ENCODE data around the gene TCEAL3. TPM values are rescaled to one million over a fixed set of nuclear protein-coding genes. Genes with fewer than 3 reads are reported as not detected.

Gene TCEAL3
- total and polyA plus RNA-seq, 7 experiments from 2014 or later = 0.60 to 6.1 (median 4.6) TPM

DNA sequence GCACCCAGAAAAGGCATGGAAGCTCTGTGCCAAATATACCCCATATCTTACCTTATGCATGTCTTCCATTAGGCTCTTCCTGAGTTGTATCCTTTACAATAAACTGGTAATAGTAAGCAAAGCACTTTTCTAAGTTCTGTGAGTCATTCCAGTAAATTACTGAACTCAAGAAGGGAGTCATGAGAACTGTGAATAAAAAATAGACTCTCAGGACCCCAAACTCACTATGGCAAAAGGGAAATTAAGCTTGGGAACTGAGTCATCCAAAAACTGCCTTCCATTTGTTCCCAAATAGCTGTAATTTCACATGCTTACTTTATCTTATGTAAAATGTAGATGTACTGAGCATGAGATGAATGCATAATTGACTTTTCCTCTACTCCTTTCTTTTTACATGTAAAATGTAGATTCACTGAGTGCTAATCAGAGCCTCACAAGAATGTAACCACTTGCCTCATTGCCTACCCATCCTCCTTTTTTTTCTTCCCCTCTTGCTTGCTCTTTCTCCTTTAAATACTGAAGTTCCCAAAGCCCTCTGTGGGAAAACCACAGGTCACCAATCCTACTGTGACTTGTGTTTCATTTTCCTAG lies 8.1 kb downstream of the TCEAL3 start:
- H3K4me1 Mint-ChIP-seq = no peaks in the 10 kb centered on the region
- intact Hi-C loops (cut with micrococcal nuclease) = no loop called here
- H3K27me3 Mint-ChIP-seq = no peaks in the 10 kb centered on the region
- no peak for ATAC-seq
- no peak overlapping the region for H3K27ac Mint-ChIP-seq
- Histone ChIP-seq H3K4me1 (ENCODE audit: control insufficient read depth in 2 of 2, insufficient read depth in 2 of 2, low read length in 2 of 2) (no peaks in the 10 kb centered on the region), H3K9me3 (ENCODE audit: control insufficient read depth in 2 of 3, low read length in 3 of 3) (no peaks in the 10 kb centered on the region), H3K27ac (ENCODE audit: low read depth, low read length) (no peak overlapping the region), H3K4me3 (ENCODE audit: low read length) (no peak overlapping the region), H3K36me3 (ENCODE audit: control insufficient read depth in 2 of 3, insufficient read depth in 3 of 3, low read length in 3 of 3) (no peaks in the 10 kb centered on the region), H3K27me3 (ENCODE audit: control insufficient read depth in 2 of 2, insufficient read depth in 2 of 2, low read length in 2 of 2) (no peaks in the 10 kb centered on the region)
- CTCF ChIA-PET = no interaction called here
- POLR2A ChIA-PET = no interaction called here
- no peak for DNase-seq
- H3K4me3 Mint-ChIP-seq = no peak overlapping the region
- peaks cover 0 to 2% (median 0%) of the 10 kb centered on the region in 11 donors for H3K9me3 Mint-ChIP-seq
- peaks cover 0 to 7% (median 0%) of the 10 kb centered on the region in 5 donors for H3K36me3 Mint-ChIP-seq

DNA sequence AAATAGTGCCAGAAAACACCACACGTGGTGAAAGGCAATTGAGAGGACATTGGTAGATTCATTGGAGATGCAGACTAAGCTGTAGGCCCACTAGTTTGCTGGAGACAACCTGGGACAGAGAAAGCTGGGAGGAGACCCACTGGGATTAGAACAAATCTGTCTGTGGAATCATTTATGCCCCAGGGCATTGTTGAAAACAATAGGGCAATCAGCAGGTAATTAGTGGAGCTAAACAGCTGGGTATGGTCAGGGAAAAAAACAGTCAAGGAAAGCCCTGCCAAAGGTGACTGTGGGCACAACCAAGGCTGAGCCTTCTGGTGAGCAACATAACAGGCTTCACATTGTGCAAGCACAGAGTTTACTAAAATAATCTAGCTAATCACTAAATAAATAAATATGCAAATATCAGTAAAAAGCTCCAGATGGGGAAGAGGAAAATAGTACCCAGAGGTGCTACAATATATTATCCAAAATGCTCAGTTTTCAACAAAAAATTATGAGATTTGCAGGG lies 9.0 kb downstream of the TCEAL3 start:
- peaks cover 0 to 2% (median 0%) of the 10 kb centered on the region in 11 donors for H3K9me3 Mint-ChIP-seq
- no peaks in the 10 kb centered on the region for H3K9me3 ChIP-seq (ENCODE audit: control insufficient read depth in 2 of 3, low read length in 3 of 3)
- H3K36me3 ChIP-seq (ENCODE audit: control insufficient read depth in 2 of 3, insufficient read depth in 3 of 3, low read length in 3 of 3) = no peaks in the 10 kb centered on the region
- DNase-seq (no peak), ATAC-seq (no peak)
- no peaks in the 10 kb centered on the region for H3K4me1 Mint-ChIP-seq
- H3K27me3 Mint-ChIP-seq = no peaks in the 10 kb centered on the region
- ChIA-PET POLR2A (no interaction called here), CTCF (no interaction called here)
- H3K4me3 Mint-ChIP-seq = no peak overlapping the region
- H3K27ac ChIP-seq (ENCODE audit: low read depth, low read length) = no peak overlapping the region
- H3K27me3 ChIP-seq (ENCODE audit: control insufficient read depth in 2 of 2, insufficient read depth in 2 of 2, low read length in 2 of 2) = no peaks in the 10 kb centered on the region
- no peaks in the 10 kb centered on the region for H3K4me1 ChIP-seq (ENCODE audit: control insufficient read depth in 2 of 2, insufficient read depth in 2 of 2, low read length in 2 of 2)
- no peak overlapping the region for H3K27ac Mint-ChIP-seq
- H3K36me3 Mint-ChIP-seq = peaks cover 0 to 7% (median 0%) of the 10 kb centered on the region in 5 donors
- intact Hi-C loops (cut with micrococcal nuclease) = no loop called here
- no peak overlapping the region for H3K4me3 ChIP-seq (ENCODE audit: low read length)

DNA sequence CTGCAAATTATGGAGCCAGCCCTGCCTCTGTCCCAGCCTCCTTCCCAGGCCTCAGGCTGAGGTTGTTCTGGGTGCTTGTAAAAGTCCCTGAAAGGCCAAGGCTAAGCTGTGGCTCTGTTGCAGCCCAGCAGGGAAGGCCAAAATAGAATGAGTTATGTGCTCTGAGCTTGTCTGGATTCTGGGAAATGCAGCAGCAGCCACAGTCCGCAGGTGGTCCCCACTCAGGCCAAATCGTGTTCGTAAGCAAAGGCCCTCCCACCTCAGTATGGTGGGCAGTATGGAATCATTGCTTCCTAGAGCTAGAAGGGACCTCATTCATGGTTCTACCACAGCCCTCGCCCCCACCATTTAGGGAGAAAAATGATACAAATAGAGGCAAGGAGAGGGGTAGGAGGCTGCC lies 16.3 kb downstream of the TCEAL3 start:
- Histone ChIP-seq H3K27me3 (ENCODE audit: control insufficient read depth in 2 of 2, insufficient read depth in 2 of 2, low read length in 2 of 2) (no peaks in the 10 kb centered on the region), H3K4me3 (ENCODE audit: low read length) (no peak overlapping the region), H3K36me3 (ENCODE audit: control insufficient read depth in 2 of 3, insufficient read depth in 3 of 3, low read length in 3 of 3) (no peaks in the 10 kb centered on the region), H3K4me1 (ENCODE audit: control insufficient read depth in 2 of 2, insufficient read depth in 2 of 2, low read length in 2 of 2) (no peaks in the 10 kb centered on the region), H3K27ac (ENCODE audit: low read depth, low read length) (no peak overlapping the region), H3K9me3 (ENCODE audit: control insufficient read depth in 2 of 3, low read length in 3 of 3) (no peaks in the 10 kb centered on the region)
- H3K4me3 Mint-ChIP-seq = no peak overlapping the region
- ATAC-seq (no peak), DNase-seq (no peak)
- H3K36me3 Mint-ChIP-seq = no peaks in the 10 kb centered on the region
- no peak overlapping the region for H3K27ac Mint-ChIP-seq
- peaks cover 4 to 11% (median 6%) of the 10 kb centered on the region in 7 donors for H3K4me1 Mint-ChIP-seq
- ChIA-PET CTCF (no interaction called here), POLR2A (no interaction called here)
- intact Hi-C loops (cut with micrococcal nuclease) = loop anchor here in 1 of 2 donors (10.0 kb wide), 1 partner anchor 89 kb away; no protein-coding TSS in a partner anchor
- H3K27me3 Mint-ChIP-seq = no peaks in the 10 kb centered on the region
- H3K9me3 Mint-ChIP-seq = no peaks in the 10 kb centered on the region

DNA sequence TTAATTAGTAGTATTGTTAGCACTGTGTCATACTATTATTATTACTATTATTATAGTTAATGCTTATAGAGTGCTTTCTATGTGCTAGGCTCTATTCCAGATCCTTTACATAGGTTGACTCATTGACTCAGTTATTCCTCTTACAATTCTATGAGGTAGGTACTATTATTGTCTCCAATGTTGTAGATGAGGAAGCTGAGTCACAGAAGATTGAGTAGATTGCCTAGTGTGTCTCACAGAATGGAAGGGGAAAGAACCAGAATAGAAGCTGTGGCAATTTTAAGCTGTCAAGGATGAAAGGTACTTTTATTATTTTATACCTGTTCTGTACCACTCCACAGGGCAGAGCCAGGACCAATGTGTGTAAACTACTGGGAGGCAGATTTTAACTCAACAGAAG lies 19.1 kb downstream of the TCEAL3 start:
- no peak for DNase-seq
- H3K4me1 Mint-ChIP-seq = peaks cover 7 to 19% (median 14%) of the 10 kb centered on the region in 7 donors
- Histone ChIP-seq H3K27me3 (ENCODE audit: control insufficient read depth in 2 of 2, insufficient read depth in 2 of 2, low read length in 2 of 2) (no peaks in the 10 kb centered on the region), H3K27ac (ENCODE audit: low read depth, low read length) (no peak overlapping the region), H3K36me3 (ENCODE audit: control insufficient read depth in 2 of 3, insufficient read depth in 3 of 3, low read length in 3 of 3) (no peaks in the 10 kb centered on the region), H3K4me1 (ENCODE audit: control insufficient read depth in 2 of 2, insufficient read depth in 2 of 2, low read length in 2 of 2) (no peaks in the 10 kb centered on the region), H3K4me3 (ENCODE audit: low read length) (no peak overlapping the region), H3K9me3 (ENCODE audit: control insufficient read depth in 2 of 3, low read length in 3 of 3) (no peaks in the 10 kb centered on the region)
- peak overlapping the region in 3 of 9 donors; percentile 22 to 33 (median 28) for H3K27ac Mint-ChIP-seq
- ATAC-seq = no peak
- intact Hi-C loops (cut with micrococcal nuclease) = loop anchor here in 1 of 2 donors (5.0 to 10.0 kb wide), 2 partner anchors 92 to 290 kb away; no protein-coding TSS in a partner anchor
- CTCF ChIA-PET = no interaction called here
- H3K9me3 Mint-ChIP-seq = no peaks in the 10 kb centered on the region
- H3K36me3 Mint-ChIP-seq = peaks cover 0 to 2% (median 0%) of the 10 kb centered on the region in 5 donors
- H3K27me3 Mint-ChIP-seq = no peaks in the 10 kb centered on the region
- no peak overlapping the region for H3K4me3 Mint-ChIP-seq
- POLR2A ChIA-PET = no interaction called here

DNA sequence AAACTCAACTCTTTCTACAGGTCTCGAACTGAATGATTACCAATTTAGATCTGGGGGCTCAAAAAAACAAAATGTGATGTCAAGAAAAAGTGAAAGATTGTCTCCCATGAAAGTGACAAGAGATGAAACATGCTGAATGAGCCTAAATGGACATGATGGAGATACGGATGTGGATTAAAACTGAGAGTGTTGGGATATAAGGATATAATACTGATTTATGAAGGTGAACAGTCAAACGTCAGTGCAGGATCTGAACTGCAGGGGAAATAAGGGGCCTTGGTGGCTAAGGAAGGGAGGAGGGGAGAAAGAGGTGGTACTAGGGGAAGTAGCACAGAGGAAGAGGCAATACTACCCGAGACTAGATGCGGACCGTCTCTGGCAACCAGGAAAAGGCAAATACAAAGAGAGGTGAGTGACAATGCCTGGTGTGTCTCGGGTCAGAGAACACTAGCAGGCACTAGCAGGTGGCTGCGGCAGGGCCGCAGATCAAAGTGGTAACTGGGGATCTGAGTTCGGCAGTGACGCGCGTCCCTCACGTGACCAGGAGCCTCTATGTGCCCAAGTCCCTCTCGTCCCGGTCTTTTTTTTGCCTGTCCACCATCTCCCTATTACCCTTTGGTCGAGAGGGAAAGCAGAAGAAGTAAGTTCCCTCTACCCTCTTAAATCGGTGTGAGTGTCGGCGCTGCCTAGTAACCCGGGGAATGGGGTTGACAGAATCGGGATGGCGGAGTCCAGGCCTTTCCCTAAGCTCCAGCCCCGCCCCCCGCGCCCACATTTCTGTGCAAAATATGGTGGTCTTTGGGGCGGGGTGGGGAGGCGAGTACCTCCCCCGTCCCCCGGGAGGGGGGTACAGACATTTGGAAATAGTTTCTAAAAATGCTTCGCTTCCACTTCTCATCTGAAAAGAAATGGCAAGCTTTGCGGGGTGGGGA lies 20.9 kb downstream of the TCEAL3 start, which contains the start of gene TCEAL1:
TCEAL1 (plus strand) TSS at position 590 of the 932 bp plus-strand sequence. CDS start 942 bp downstream, outside the sequence.
- Histone ChIP-seq H3K27me3 (ENCODE audit: control insufficient read depth in 2 of 2, insufficient read depth in 2 of 2, low read length in 2 of 2) (no peaks in the 10 kb centered on the region), H3K4me1 (ENCODE audit: control insufficient read depth in 2 of 2, insufficient read depth in 2 of 2, low read length in 2 of 2) (no peaks in the 10 kb centered on the region), H3K27ac (ENCODE audit: low read depth, low read length) (peak within 1 kb of the TSS; percentile 75), H3K36me3 (ENCODE audit: control insufficient read depth in 2 of 3, insufficient read depth in 3 of 3, low read length in 3 of 3) (no peaks in the 10 kb centered on the region), H3K4me3 (ENCODE audit: low read length) (peak within 1 kb of the TSS; percentile 71), H3K9me3 (ENCODE audit: control insufficient read depth in 2 of 3, low read length in 3 of 3) (no peaks in the 10 kb centered on the region)
- intact Hi-C loops (cut with micrococcal nuclease) = loop anchor here (1.0 to 10.0 kb wide), 7 partner anchors 22 to 289 kb away; partner anchors contain the start of genes MORF4L2 (in 2 of the 2) and TCEAL3 (in 1 of the 2)
- DNase-seq (peak in 7 of 9 donors; percentile 16 to 33 (median 25)), ATAC-seq (peak; percentile 80)
- H3K4me1 Mint-ChIP-seq = peaks cover 7 to 19% (median 14%) of the 10 kb centered on the region in 7 donors
- peak within 1 kb of the TSS; percentile 80 to 93 (median 89) for H3K4me3 Mint-ChIP-seq
- peaks cover 0 to 2% (median 0%) of the 10 kb centered on the region in 5 donors for H3K36me3 Mint-ChIP-seq
- POLR2A ChIA-PET = no interaction called here
- no peaks in the 10 kb centered on the region for H3K9me3 Mint-ChIP-seq
- CTCF ChIA-PET = no interaction called here
- peak within 1 kb of the TSS; percentile 17 to 91 (median 81) for H3K27ac Mint-ChIP-seq
- H3K27me3 Mint-ChIP-seq = no peaks in the 10 kb centered on the region

DNA sequence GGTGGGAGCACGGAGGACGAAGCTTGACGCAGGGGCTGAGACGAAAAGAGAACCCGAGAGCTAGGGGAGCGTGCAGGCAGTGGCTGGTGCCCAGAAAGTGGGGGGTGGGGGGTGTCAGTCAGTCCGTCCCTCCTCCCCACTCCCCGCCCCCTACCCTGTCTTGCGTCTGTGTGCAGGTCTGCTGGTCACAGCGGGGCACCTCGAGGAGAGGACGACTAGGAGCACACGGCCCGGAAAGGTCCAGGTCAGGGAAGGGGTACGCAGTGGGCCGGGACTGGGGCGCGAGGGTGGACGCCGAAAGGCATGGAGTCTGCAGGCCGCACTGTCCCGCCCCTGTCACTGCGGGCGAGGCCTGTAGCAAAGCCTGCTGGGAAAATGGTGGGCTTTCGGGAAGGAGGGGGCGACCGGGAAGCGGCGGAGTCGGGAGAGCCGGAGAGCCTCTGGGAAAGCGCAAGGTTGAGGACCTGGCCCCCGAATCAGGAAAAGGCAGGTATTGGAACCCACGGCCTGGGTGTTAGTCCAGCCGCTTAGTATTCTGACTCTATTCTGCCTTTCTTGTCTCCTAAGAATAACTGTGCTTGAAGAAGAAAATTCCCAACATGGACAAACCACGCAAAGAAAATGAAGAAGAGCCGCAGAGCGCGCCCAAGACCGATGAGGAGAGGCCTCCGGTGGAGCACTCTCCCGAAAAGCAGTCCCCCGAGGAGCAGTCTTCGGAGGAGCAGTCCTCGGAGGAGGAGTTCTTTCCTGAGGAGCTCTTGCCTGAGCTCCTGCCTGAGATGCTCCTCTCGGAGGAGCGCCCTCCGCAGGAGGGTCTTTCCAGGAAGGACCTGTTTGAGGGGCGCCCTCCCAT lies 21.8 kb downstream of the TCEAL3 start:
- peaks cover 7 to 19% (median 14%) of the 10 kb centered on the region in 7 donors for H3K4me1 Mint-ChIP-seq
- peaks cover 0 to 2% (median 0%) of the 10 kb centered on the region in 5 donors for H3K36me3 Mint-ChIP-seq
- peak in 7 of 9 donors; percentile 3 to 25 (median 11) for DNase-seq
- POLR2A ChIA-PET = interaction anchor here (1.2 kb wide), 1 partner anchor 19 kb away, joined by 3 read pairs; no protein-coding TSS in a partner anchor
- H3K27ac Mint-ChIP-seq = peak overlapping the region; percentile 17 to 91 (median 81)
- Histone ChIP-seq H3K4me3 (ENCODE audit: low read length) (peak overlapping the region; percentile 71), H3K4me1 (ENCODE audit: control insufficient read depth in 2 of 2, insufficient read depth in 2 of 2, low read length in 2 of 2) (no peaks in the 10 kb centered on the region), H3K27me3 (ENCODE audit: control insufficient read depth in 2 of 2, insufficient read depth in 2 of 2, low read length in 2 of 2) (no peaks in the 10 kb centered on the region), H3K36me3 (ENCODE audit: control insufficient read depth in 2 of 3, insufficient read depth in 3 of 3, low read length in 3 of 3) (no peaks in the 10 kb centered on the region), H3K27ac (ENCODE audit: low read depth, low read length) (peak overlapping the region; percentile 75), H3K9me3 (ENCODE audit: control insufficient read depth in 2 of 3, low read length in 3 of 3) (no peaks in the 10 kb centered on the region)
- intact Hi-C loops (cut with micrococcal nuclease) = loop anchor here (2.0 to 10.0 kb wide), 6 partner anchors 23 to 288 kb away; partner anchors contain the start of genes MORF4L2 (in 1 of the 2) and TCEAL3 (in 1 of the 2)
- peak overlapping the region; percentile 80 to 93 (median 89) for H3K4me3 Mint-ChIP-seq
- no peaks in the 10 kb centered on the region for H3K9me3 Mint-ChIP-seq
- CTCF ChIA-PET = no interaction called here
- peak; percentile 60 for ATAC-seq
- H3K27me3 Mint-ChIP-seq = no peaks in the 10 kb centered on the region

Measured in naive thymus-derived CD4-positive, alpha-beta T cell (primary cell).